Stomach smooth muscle (tissue), 2 donors: ENCODE data around the gene AATF.
A peak's percentile ranks its signal among the peaks of the same experiment; 100 is the strongest.

ENCODE experiments used
- H3K27ac ChIP-seq: one replicate; pipeline ENCODE4 v1.7.0; 2013; ENCODE audit warnings: mild to moderate bottlenecking, low read length, inconsistent platforms
- H3K27me3 ChIP-seq, 2 donors: one replicate each; pipeline ENCODE4 v1.7.0; 2013; ENCODE audit warnings: low read length in 2 of 2; ENCODE audit not compliant: insufficient read depth in 2 of 2, control insufficient read depth in 1 of 2
- H3K36me3 ChIP-seq, 2 donors: one replicate each; pipeline ENCODE4 v1.7.0; 2013; ENCODE audit warnings: low read length in 2 of 2; ENCODE audit not compliant: control insufficient read depth in 2 of 2, insufficient read depth in 2 of 2
- H3K4me1 ChIP-seq: one replicate; pipeline ENCODE4 v1.7.0; 2013; ENCODE audit warnings: low read length; ENCODE audit not compliant: control insufficient read depth, insufficient read depth
- H3K4me3 ChIP-seq, 2 donors: one replicate each; pipeline ENCODE4 v1.7.0; 2013; ENCODE audit warnings: low read length in 2 of 2
- H3K9ac ChIP-seq, 2 donors: one replicate each; pipeline ENCODE4 v1.7.0; 2013; ENCODE audit warnings: low read length in 2 of 2, mild to moderate bottlenecking in 1 of 2
- H3K9me3 ChIP-seq, 2 donors: one replicate each; pipeline ENCODE4 v1.7.0; 2013; ENCODE audit warnings: low read length in 2 of 2; ENCODE audit not compliant: control insufficient read depth in 2 of 2
- donor health status: healthy.
- donor health status: Pancreatic carcinoma.

The AATF gene

GRCh38 chr17:36943250-36944191, 5.2 kb upstream of the AATF start:
- no peaks in the 10 kb centered on the region for H3K36me3 ChIP-seq
- H3K4me3 ChIP-seq, result no peak overlapping the region
- no peak overlapping the region for H3K27ac ChIP-seq
- peaks cover 23% of the 10 kb centered on the region for H3K4me1 ChIP-seq
- H3K27me3 ChIP-seq, result peaks cover 78 to 88% of the 10 kb centered on the region in 2 donors
- no peak overlapping the region for H3K9ac ChIP-seq
- H3K9me3 ChIP-seq, result no peaks in the 10 kb centered on the region

- Histone ChIP-seq H3K9ac (no peak overlapping the region), H3K4me3 (no peak overlapping the region), H3K9me3 (no peaks in the 10 kb centered on the region), H3K4me1 (peaks cover 22% of the 10 kb centered on the region), H3K27me3 (peaks cover 67 to 77% of the 10 kb centered on the region in 2 donors), H3K36me3 (no peaks in the 10 kb centered on the region), H3K27ac (no peak overlapping the region)
Measured at GRCh38 chr17:36944553-36944952, 4.2 kb upstream of the AATF start.

GRCh38 chr17:36945140-36945539, 3.6 kb upstream of the AATF start:
- no peak overlapping the region for H3K27ac ChIP-seq
- H3K27me3 ChIP-seq, result peaks cover 62 to 72% of the 10 kb centered on the region in 2 donors
- H3K4me1 ChIP-seq, result peaks cover 25% of the 10 kb centered on the region
- H3K9me3 ChIP-seq, result no peaks in the 10 kb centered on the region
- no peak overlapping the region for H3K9ac ChIP-seq
- H3K4me3 ChIP-seq, result no peak overlapping the region
- H3K36me3 ChIP-seq, result no peaks in the 10 kb centered on the region

GRCh38 chr17:36945959-36946725, 2.6 kb upstream of the AATF start:
- H3K9ac ChIP-seq, result no peak overlapping the region
- H3K4me1 ChIP-seq, result peaks cover 28% of the 10 kb centered on the region
- no peak overlapping the region for H3K27ac ChIP-seq
- H3K27me3 ChIP-seq, result peaks cover 52 to 62% of the 10 kb centered on the region in 2 donors
- H3K36me3 ChIP-seq, result no peaks in the 10 kb centered on the region
- H3K9me3 ChIP-seq, result no peaks in the 10 kb centered on the region
- no peak overlapping the region for H3K4me3 ChIP-seq

GRCh38 chr17:36946726-36947091, 2.0 kb upstream of the AATF start:
- H3K27me3 ChIP-seq, result peaks cover 47 to 56% of the 10 kb centered on the region in 2 donors
- peaks cover 28% of the 10 kb centered on the region for H3K4me1 ChIP-seq

GRCh38 chr17:36947922-36948716, 635 bp upstream of the AATF start:
- peak overlapping the region; percentile 86 for H3K27ac ChIP-seq
- H3K9ac ChIP-seq, result peak overlapping the region; percentile 55 to 88
- peaks cover 34 to 43% of the 10 kb centered on the region in 2 donors for H3K27me3 ChIP-seq
- peaks cover 8% of the 10 kb centered on the region in 2 donors for H3K36me3 ChIP-seq
- H3K4me3 ChIP-seq, result peak overlapping the region; percentile 90 to 93
- H3K4me1 ChIP-seq, result peaks cover 23% of the 10 kb centered on the region
- H3K9me3 ChIP-seq, result no peaks in the 10 kb centered on the region

More at GRCh38 chr17:36946726-36947091, 2.0 kb upstream of the AATF start:
- H3K4me3 ChIP-seq, result no peak overlapping the region
- no peak overlapping the region for H3K9ac ChIP-seq
- no peaks in the 10 kb centered on the region for H3K36me3 ChIP-seq
- no peak overlapping the region for H3K27ac ChIP-seq
- no peaks in the 10 kb centered on the region for H3K9me3 ChIP-seq

GRCh38 chr17:36949461-36949927, 740 bp downstream of the AATF start:
- Histone ChIP-seq H3K9me3 (no peaks in the 10 kb centered on the region), H3K27me3 (peaks cover 27 to 31% of the 10 kb centered on the region in 2 donors), H3K4me1 (peaks cover 23% of the 10 kb centered on the region)

GRCh38 chr17:36950027-36950426, 1.3 kb downstream of the AATF start:
- peak overlapping the region in 1 of 2 donors; percentile 88 for H3K9ac ChIP-seq
- no peak overlapping the region for H3K27ac ChIP-seq

More at GRCh38 chr17:36949461-36949927, 740 bp downstream of the AATF start:
- Histone ChIP-seq H3K9ac (peak overlapping the region; percentile 80 to 88), H3K4me3 (peak overlapping the region; percentile 90 to 93), H3K36me3 (peaks cover 19 to 20% of the 10 kb centered on the region in 2 donors), H3K27ac (peak overlapping the region; percentile 86)

GRCh38 chr17:36951084-36951789, 2.5 kb downstream of the AATF start:
- Histone ChIP-seq H3K9ac (no peak overlapping the region), H3K9me3 (no peaks in the 10 kb centered on the region), H3K4me1 (peaks cover 23% of the 10 kb centered on the region), H3K27me3 (peaks cover 13 to 14% of the 10 kb centered on the region in 2 donors), H3K27ac (no peak overlapping the region), H3K36me3 (peaks cover 32 to 33% of the 10 kb centered on the region in 2 donors), H3K4me3 (no peak overlapping the region)

More at GRCh38 chr17:36950027-36950426, 1.3 kb downstream of the AATF start:
- peaks cover 23% of the 10 kb centered on the region for H3K4me1 ChIP-seq
- H3K9me3 ChIP-seq, result no peaks in the 10 kb centered on the region
- H3K27me3 ChIP-seq, result peaks cover 23 to 26% of the 10 kb centered on the region in 2 donors
- peak overlapping the region; percentile 90 to 93 for H3K4me3 ChIP-seq
- H3K36me3 ChIP-seq, result peaks cover 22 to 25% of the 10 kb centered on the region in 2 donors
